Measurements from ENCODE around the gene METAP1D. TPM values are rescaled to one million over a fixed set of nuclear protein-coding genes. Genes with fewer than 3 reads are reported as not detected.
"Not testable (repeated sequence)": the region's sequence is repeated elsewhere in the genome, so short reads cannot be mapped to it uniquely, and the experiment has no call there.

Gene METAP1D
- total and polyA plus RNA-seq, 7 donors, result 6.3 to 12.4 (median 10.0) TPM

- no peak for ATAC-seq
- DNase-seq, result no peak
- H3K27ac ChIP-seq, result no peak overlapping the region
- H3K27me3 ChIP-seq (ENCODE audit: insufficient read depth in 3 of 3, low read length in 2 of 3), result peaks cover 0 to 46% (median 33%) of the 10 kb centered on the region in 3 donors
- WGBS, 3 donors, result 57 to 67% (median 60%) methylated on average over 29 to 31 of the region's 31 CpGs
- TF ChIP-seq CTCF (IDR thresholded peaks at IDR 0.05), result no peak
- intact Hi-C loops (cut with DNase I), result loop anchor here (5.0 to 10.0 kb wide), 4 partner anchors 185 to 515 kb away; partner anchors contain the start of gene HAT1 (in 1 of the 2)
- peaks cover 9% of the 10 kb centered on the region for H3K4me1 ChIP-seq
- H3K4me3 ChIP-seq, result no peak overlapping the region
- no peaks in the 10 kb centered on the region for H3K36me3 ChIP-seq (ENCODE audit: insufficient read depth in 1 of 2, low read depth in 1 of 2)
- H3K9me3 ChIP-seq, result no peaks in the 10 kb centered on the region
Measured at GRCh38 chr2:172109988-172110811, 110.4 kb downstream of the METAP1D start.

GRCh38 chr2:172113617-172114016 lies 113.9 kb downstream of the METAP1D start:
- peak; percentile 39 for TF ChIP-seq CTCF (IDR thresholded peaks at IDR 0.05)
- H3K9me3 ChIP-seq, result no peaks in the 10 kb centered on the region
- H3K27ac ChIP-seq, result no peak overlapping the region
- no peak for DNase-seq
- H3K36me3 ChIP-seq (ENCODE audit: insufficient read depth in 1 of 2, low read depth in 1 of 2), result no peaks in the 10 kb centered on the region
- intact Hi-C loops (cut with DNase I), result loop anchor here in 1 of 2 donors (10.0 kb wide), 1 partner anchor 299 kb away; no protein-coding TSS in a partner anchor
- WGBS, 3 donors, result 13 to 18% (median 17%) methylated on average over 2 of the region's 2 CpGs
- peaks cover 0 to 11% (median 5%) of the 10 kb centered on the region in 3 donors for H3K27me3 ChIP-seq (ENCODE audit: insufficient read depth in 3 of 3, low read length in 2 of 3)
- H3K4me1 ChIP-seq, result no peaks in the 10 kb centered on the region
- peak in 1 of 4 donors; percentile 72 for ATAC-seq
- H3K4me3 ChIP-seq, result no peak overlapping the region

- not testable (repeated sequence) for H3K9me3 ChIP-seq; ATAC-seq; H3K4me3 ChIP-seq; H3K36me3 ChIP-seq (ENCODE audit: insufficient read depth in 1 of 2, low read depth in 1 of 2); H3K27me3 ChIP-seq (ENCODE audit: insufficient read depth in 3 of 3, low read length in 2 of 3); H3K27ac ChIP-seq; DNase-seq; H3K4me1 ChIP-seq
- intact Hi-C loops (cut with DNase I), result loop anchor here in 1 of 2 donors (10.0 kb wide), 1 partner anchor 299 kb away; no protein-coding TSS in a partner anchor
- 87 to 93% (median 88%) methylated on average over 6 of the region's 6 CpGs for WGBS, 3 donors
Measured at GRCh38 chr2:172114176-172114575, 114.4 kb downstream of the METAP1D start.

GRCh38 chr2:172114579-172114978 lies 114.8 kb downstream of the METAP1D start:
- intact Hi-C loops (cut with DNase I), result loop anchor here in 1 of 2 donors (10.0 kb wide), 1 partner anchor 300 kb away; no protein-coding TSS in a partner anchor

More at GRCh38 chr2:172114579-172114978, 114.8 kb downstream of the METAP1D start:
- Histone ChIP-seq H3K27me3 (ENCODE audit: insufficient read depth in 3 of 3, low read length in 2 of 3) (peaks cover 0 to 7% (median 2%) of the 10 kb centered on the region in 3 donors), H3K27ac (no peak overlapping the region), H3K9me3 (no peaks in the 10 kb centered on the region), H3K4me3 (no peak overlapping the region), H3K4me1 (no peaks in the 10 kb centered on the region), H3K36me3 (ENCODE audit: insufficient read depth in 1 of 2, low read depth in 1 of 2) (no peaks in the 10 kb centered on the region)
- ATAC-seq (no peak), DNase-seq (no peak)
- WGBS, 3 donors, result 81 to 90% (median 83%) methylated on average over 3 of the region's 3 CpGs
- no peak for TF ChIP-seq CTCF (IDR thresholded peaks at IDR 0.05)
